Measurements from ENCODE around the gene IGLL1. TPM values are rescaled to one million over a fixed set of nuclear protein-coding genes. Genes with fewer than 3 reads are reported as not detected.
"Not testable (repeated sequence)": the region's sequence is repeated elsewhere in the genome, so short reads cannot be mapped to it uniquely, and the experiment has no call there.

Gene IGLL1
- total RNA-seq, 2 experiments from 2014 or later, result not detected

- ChIA-PET CTCF (ENCODE audit: unreplicated experiment) (no interaction called here), POLR2A (no interaction called here)
- H3K4me1 ChIP-seq (ENCODE audit: insufficient read depth, low read length, poor library complexity, severe bottlenecking), result no peaks in the 10 kb centered on the region
- no TSS peak for BruUV-seq (replicated peaks)
- intact Hi-C loops (cut with micrococcal nuclease; ENCODE audit: unreplicated experiment), result no loop called here
- H3K27ac ChIP-seq (ENCODE audit: low read depth, low read length, poor library complexity, severe bottlenecking), result no peak overlapping the region
- H2AFZ ChIP-seq (ENCODE audit: low read length), result no peak overlapping the region
- no peak overlapping the region for H3K4me3 ChIP-seq (ENCODE audit: low read depth, low read length, poor library complexity, severe bottlenecking)
- H3K4me2 ChIP-seq (ENCODE audit: low read length), result no peak overlapping the region
- no peaks in the 10 kb centered on the region for H3K9me2 ChIP-seq (ENCODE audit: insufficient read depth, low read length)
- no peaks in the 10 kb centered on the region for H4K20me1 ChIP-seq (ENCODE audit: insufficient read depth, low read length)
- no peaks in the 10 kb centered on the region for H3K9me3 ChIP-seq (ENCODE audit: low read length)
- H3K79me2 ChIP-seq (ENCODE audit: insufficient read depth, low read depth, low read length), result no peaks in the 10 kb centered on the region
- TF ChIP-seq CTCF (conservative IDR thresholded peaks at IDR 0.05; ENCODE audit: low read length) (no peak), EZH2phosphoT487 (IDR thresholded peaks at IDR 0.05; ENCODE audit: borderline replicate concordance, low read depth, low read length) (no peak)
- no peaks in the 10 kb centered on the region for H3K36me3 ChIP-seq (ENCODE audit: insufficient read depth, low read length)
- no peak for DNase-seq (ENCODE audit: low spot score)
Observed at GRCh38 chr22:23574371-23574811, 5.7 kb downstream of the IGLL1 start.

- BruUV-seq (replicated peaks); H3K4me3 ChIP-seq (ENCODE audit: low read depth, low read length, poor library complexity, severe bottlenecking); H3K4me2 ChIP-seq (ENCODE audit: low read length); H2AFZ ChIP-seq (ENCODE audit: low read length); H3K79me2 ChIP-seq (ENCODE audit: insufficient read depth, low read depth, low read length); H3K36me3 ChIP-seq (ENCODE audit: insufficient read depth, low read length); H3K9me2 ChIP-seq (ENCODE audit: insufficient read depth, low read length); H3K9me3 ChIP-seq (ENCODE audit: low read length); H3K27ac ChIP-seq (ENCODE audit: low read depth, low read length, poor library complexity, severe bottlenecking); DNase-seq (ENCODE audit: low spot score); H3K4me1 ChIP-seq (ENCODE audit: insufficient read depth, low read length, poor library complexity, severe bottlenecking); POLR2A ChIA-PET; intact Hi-C loops (cut with micrococcal nuclease; ENCODE audit: unreplicated experiment); CTCF ChIA-PET (ENCODE audit: unreplicated experiment); H4K20me1 ChIP-seq (ENCODE audit: insufficient read depth, low read length): not testable (repeated sequence)
Observed at GRCh38 chr22:23573701-23574235, 6.3 kb downstream of the IGLL1 start.

- H3K4me2 ChIP-seq (ENCODE audit: low read length); H3K79me2 ChIP-seq (ENCODE audit: insufficient read depth, low read depth, low read length); H3K36me3 ChIP-seq (ENCODE audit: insufficient read depth, low read length); H3K9me2 ChIP-seq (ENCODE audit: insufficient read depth, low read length); H3K27ac ChIP-seq (ENCODE audit: low read depth, low read length, poor library complexity, severe bottlenecking); POLR2A ChIA-PET; CTCF ChIA-PET (ENCODE audit: unreplicated experiment); H4K20me1 ChIP-seq (ENCODE audit: insufficient read depth, low read length); DNase-seq (ENCODE audit: low spot score); BruUV-seq (replicated peaks); H3K9me3 ChIP-seq (ENCODE audit: low read length); H3K4me1 ChIP-seq (ENCODE audit: insufficient read depth, low read length, poor library complexity, severe bottlenecking); intact Hi-C loops (cut with micrococcal nuclease; ENCODE audit: unreplicated experiment); H2AFZ ChIP-seq (ENCODE audit: low read length); H3K4me3 ChIP-seq (ENCODE audit: low read depth, low read length, poor library complexity, severe bottlenecking): not testable (repeated sequence)
Observed at GRCh38 chr22:23573106-23573505, 7.0 kb downstream of the IGLL1 start.

GRCh38 chr22:23571486-23571885 is 8.6 kb downstream of the IGLL1 start:
- H3K9me3 ChIP-seq (ENCODE audit: low read length), result no peaks in the 10 kb centered on the region
- H2AFZ ChIP-seq (ENCODE audit: low read length), result no peak overlapping the region
- H3K4me2 ChIP-seq (ENCODE audit: low read length), result no peak overlapping the region
- no peaks in the 10 kb centered on the region for H4K20me1 ChIP-seq (ENCODE audit: insufficient read depth, low read length)
- TF ChIP-seq EZH2phosphoT487 (IDR thresholded peaks at IDR 0.05; ENCODE audit: borderline replicate concordance, low read depth, low read length), result no peak
- TF ChIP-seq CTCF (conservative IDR thresholded peaks at IDR 0.05; ENCODE audit: low read length), result no peak
- no TSS peak for BruUV-seq (replicated peaks)
- intact Hi-C loops (cut with micrococcal nuclease; ENCODE audit: unreplicated experiment), result no loop called here
- H3K4me3 ChIP-seq (ENCODE audit: low read depth, low read length, poor library complexity, severe bottlenecking), result no peak overlapping the region
- H3K4me1 ChIP-seq (ENCODE audit: insufficient read depth, low read length, poor library complexity, severe bottlenecking), result no peaks in the 10 kb centered on the region
- H3K79me2 ChIP-seq (ENCODE audit: insufficient read depth, low read depth, low read length), result no peaks in the 10 kb centered on the region
- ChIA-PET POLR2A (no interaction called here), CTCF (ENCODE audit: unreplicated experiment) (no interaction called here)
- DNase-seq (ENCODE audit: low spot score), result no peak
- H3K36me3 ChIP-seq (ENCODE audit: insufficient read depth, low read length), result no peaks in the 10 kb centered on the region
- H3K9me2 ChIP-seq (ENCODE audit: insufficient read depth, low read length), result no peaks in the 10 kb centered on the region
- no peak overlapping the region for H3K27ac ChIP-seq (ENCODE audit: low read depth, low read length, poor library complexity, severe bottlenecking)
